ENCODE results near the gene EXOC2.

EXOC2 gene, protein sequence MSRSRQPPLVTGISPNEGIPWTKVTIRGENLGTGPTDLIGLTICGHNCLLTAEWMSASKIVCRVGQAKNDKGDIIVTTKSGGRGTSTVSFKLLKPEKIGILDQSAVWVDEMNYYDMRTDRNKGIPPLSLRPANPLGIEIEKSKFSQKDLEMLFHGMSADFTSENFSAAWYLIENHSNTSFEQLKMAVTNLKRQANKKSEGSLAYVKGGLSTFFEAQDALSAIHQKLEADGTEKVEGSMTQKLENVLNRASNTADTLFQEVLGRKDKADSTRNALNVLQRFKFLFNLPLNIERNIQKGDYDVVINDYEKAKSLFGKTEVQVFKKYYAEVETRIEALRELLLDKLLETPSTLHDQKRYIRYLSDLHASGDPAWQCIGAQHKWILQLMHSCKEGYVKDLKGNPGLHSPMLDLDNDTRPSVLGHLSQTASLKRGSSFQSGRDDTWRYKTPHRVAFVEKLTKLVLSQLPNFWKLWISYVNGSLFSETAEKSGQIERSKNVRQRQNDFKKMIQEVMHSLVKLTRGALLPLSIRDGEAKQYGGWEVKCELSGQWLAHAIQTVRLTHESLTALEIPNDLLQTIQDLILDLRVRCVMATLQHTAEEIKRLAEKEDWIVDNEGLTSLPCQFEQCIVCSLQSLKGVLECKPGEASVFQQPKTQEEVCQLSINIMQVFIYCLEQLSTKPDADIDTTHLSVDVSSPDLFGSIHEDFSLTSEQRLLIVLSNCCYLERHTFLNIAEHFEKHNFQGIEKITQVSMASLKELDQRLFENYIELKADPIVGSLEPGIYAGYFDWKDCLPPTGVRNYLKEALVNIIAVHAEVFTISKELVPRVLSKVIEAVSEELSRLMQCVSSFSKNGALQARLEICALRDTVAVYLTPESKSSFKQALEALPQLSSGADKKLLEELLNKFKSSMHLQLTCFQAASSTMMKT

DNA sequence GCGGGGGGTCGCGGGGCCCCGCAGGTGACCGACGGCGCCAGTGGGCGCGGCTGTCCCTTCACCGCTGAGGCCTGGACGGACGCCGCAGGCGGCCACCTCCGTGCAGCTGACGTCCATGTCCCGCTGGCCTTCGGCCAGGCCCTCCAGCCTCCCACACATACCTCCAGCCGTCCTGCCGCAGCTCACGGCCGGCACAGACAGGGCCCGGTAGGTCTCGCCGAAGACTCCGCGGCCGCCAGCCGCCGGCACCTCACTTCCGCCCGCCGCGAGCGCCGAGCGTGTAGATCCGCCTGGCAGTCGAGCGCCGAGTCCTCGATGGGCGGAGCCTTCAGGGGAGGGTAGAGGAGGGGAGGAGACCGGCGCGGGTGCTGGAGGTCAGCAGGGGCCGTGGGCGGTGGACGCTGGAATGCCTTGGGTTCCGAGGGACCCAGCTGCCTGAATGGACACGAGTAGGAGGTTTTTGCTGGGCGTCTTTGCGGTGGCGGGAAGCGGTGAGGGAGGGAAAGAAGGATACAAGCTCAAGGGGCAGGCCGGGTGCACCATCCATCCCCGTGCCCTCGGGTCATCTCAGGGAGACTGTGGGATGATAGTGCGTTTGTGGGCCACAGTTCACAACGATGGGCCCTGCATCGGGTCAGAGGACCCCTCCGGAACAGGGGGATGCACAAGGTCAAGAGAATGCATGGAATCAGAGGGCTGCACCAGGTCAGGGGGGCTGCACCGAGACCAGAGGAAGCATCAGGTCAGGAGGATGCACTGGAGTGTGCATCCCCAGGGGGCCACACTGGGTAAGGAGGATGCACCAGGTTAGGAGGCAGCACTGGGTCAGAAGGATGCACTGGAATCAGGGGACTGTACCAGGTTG, at the start of gene EXOC2:
TSS of gene EXOC2 (minus strand) at position 282 of the 865 bp plus-strand sequence. CDS start 55,321 bp downstream, outside the sequence.
- peak; percentile 22 to 85 (median 72) for DNase-seq

DNA sequence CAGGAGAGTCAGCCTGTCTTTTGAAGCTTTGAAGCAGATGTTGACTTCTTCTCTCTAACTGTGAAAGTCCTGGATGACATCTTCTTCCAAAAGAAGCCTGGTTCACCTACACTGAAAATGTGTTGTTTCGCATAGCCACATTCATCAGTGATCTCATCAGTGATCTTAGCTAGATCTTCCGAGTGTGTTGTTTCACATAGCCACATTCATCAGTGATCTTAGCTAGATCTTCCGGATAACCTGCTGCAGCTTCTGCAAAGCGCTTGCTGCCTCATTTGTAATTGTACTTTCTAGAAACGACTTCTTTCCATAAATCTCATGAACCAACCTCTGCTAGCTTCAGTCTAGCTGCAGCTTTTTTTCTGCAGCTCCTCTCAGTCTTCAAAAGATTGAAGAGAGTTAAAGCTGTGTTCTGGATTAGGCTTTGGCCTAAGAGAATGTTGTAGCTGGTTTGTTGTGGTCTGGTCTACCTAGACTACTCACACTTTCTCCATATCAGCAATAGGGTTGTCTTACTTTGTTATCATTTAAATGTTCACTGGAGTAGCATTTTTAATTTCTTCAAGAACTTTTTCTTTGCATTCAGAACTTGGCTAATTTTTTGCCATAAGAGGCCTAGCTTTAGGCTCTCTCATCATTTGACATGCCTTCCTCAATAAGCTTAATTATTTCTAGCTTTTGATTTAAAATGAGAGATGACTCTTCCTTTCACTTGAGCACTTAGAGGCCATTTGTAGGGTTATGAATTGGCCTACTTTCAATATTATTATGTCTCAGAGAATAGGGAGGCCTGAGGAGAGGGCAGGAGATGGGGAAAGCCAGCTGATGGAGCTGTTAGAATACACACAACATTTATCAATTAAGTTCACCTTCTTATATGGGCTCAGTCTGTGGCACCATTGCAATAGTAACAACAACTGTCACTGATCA, 48.7 kb upstream of the EXOC2 start:
- DNase-seq = no peak

DNA sequence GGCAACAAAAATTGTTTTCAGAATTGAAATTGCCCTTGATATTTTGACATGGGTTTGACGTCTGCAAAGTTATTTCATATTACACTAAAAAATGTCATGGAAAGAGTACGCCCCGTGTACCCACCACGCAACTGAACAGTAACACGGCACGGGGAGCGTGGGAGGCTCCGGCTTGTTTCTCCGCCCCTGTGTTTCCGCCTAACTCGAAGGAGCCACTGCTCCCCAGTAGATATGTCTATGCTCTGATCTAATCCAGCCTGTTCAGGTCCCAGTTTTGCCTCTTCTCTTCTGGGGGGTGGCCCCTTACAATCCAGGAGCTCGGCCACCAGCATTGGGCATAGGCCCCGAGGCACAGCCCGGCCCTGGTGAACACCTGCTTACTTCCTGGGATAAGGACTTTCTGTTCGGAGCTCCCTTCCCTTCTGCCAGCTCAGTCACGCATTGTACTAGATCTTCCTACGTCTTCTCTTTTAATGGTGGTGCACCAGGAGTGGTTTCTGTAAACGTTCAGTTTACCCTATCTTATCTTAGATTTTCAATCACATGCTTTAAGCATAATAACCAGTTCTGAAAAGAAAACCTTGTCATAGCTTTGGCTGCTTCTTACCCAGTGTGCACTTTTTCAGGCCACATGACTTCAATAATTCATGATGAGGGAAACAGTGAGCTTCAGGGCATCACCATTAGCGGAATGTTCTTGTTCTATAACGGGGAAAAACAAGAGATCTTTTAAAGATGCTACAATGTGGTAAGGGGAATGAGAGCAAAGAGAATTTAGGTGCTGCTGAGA, 43.9 kb upstream of the EXOC2 start:
- no peak for DNase-seq

DNA sequence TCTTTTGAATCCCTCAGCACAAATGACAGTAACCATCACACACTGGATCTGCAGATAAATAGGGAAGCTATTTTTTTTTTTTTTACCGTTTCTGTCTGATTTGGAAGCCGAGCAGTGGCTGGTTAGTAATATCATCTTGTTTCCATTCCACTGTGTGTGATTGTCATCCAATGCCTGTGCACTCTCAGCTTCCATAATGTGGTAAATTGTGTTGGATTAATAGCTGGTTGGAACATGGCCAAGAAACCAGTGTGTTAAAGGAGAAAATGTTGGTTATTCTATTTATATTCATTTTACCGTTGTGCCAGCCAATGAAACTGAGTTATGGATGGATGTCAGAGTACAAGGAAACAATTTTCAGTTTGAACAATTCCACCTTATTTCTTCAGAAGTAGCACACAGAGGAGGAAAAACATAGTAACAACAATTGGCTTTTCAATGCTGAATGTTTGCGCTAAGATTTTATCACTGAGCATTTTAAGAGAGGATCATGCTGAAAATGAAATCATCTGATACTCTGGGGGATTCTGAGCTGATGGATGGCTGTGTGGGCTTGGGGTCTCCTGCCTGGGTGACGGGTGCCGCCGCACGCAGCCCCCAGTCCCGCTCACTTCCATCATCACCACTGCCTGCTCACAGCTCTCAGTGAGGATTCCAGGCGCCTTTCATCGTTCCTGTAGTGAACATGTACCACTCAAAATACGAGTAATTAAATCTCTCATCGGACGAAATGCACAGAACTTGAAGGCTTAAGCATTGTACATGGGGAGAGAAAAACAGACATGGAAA, 40.7 kb upstream of the EXOC2 start:
- DNase-seq = no peak

DNA sequence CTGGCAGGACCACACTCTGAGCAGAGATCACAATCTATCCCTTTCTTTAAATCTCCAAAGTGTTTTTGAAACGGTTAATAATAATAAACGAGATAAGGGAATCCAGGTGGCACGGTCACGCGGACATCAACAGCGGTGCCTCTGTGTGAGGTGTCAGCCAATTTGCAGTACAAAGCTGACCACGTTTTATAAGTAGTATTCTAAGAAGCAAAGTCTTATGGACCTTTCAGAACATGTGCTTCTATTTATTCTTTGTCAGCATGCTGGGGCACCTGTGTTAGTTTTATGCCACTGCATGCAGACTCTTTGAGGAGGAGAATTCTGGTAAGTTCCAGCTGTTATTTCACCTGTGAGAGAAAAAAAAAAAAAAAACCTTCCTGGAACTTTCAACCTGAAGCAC, 39.0 kb upstream of the EXOC2 start:
- DNase-seq = no peak

DNA sequence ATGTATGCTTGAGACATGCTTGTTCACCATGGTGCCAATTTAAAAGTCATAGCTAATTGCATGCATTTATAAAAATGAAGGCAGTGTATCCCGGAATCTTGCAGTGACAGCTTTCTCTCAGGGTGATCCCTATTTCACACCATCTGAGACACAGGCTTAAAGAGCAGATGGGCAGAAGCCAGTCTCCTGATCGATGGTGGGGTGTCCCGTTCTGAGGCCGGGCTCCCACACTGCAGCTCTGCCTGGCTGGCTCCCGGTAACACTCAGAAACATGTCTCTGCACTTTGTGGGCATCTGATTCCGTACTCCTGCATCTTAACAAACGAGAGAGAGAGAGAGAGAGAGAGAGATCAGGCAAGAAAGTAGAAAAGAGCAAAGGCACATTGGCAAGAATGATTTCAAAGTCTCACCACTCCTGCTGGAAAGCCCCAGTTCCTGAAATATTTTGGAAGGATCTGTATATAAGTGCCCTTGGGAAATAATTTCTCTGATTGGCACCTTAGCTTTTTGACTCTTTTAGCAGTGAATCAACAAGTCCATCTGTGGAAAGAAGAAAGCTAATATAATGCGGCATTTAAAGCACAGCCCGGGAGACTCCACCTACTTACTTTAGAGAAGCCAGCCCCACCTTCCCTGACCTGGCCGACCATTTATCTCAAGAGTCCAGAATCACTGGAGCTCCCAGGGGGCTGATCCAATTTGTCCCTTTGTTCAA, 36.8 kb upstream of the EXOC2 start:
- DNase-seq = no peak

DNA sequence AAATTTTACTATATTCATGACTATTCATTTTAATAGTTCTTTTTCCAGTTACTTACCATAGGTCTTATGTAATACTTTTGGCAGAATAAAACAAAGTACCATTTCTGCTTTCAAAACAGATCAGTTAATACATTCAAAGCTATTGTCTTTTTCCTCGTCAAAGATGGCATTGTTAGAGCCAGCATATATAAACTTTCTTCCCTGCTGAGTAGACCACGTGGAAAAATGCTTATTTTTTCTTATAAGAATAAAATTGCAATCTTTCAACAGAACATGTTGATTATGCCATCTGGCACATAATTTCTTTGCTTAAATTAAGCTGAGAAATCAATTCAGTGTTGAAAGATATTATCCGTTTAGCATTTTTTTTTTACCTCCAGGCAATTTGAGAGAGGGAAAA, 34.9 kb upstream of the EXOC2 start:
- no peak for DNase-seq

DNA sequence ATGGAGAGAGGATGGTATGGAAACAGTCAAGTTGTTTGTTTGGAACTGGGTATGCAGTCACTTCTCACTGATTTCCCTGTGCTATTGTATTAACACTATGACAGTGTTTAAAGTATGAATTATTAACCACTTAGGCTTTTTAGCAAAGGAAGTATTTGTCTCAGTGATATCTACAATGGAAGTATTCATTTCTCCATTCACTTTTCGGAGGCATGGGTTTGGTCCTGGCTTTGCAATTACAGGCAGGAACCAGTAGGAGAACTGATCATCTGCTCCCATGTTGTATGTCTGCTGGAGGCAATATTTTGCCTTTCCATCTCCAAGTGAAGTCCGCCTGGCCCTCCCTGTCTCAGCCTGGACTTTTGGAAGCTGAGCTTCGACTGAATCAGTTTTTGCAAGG, 30.6 kb upstream of the EXOC2 start:
- DNase-seq = no peak

DNA sequence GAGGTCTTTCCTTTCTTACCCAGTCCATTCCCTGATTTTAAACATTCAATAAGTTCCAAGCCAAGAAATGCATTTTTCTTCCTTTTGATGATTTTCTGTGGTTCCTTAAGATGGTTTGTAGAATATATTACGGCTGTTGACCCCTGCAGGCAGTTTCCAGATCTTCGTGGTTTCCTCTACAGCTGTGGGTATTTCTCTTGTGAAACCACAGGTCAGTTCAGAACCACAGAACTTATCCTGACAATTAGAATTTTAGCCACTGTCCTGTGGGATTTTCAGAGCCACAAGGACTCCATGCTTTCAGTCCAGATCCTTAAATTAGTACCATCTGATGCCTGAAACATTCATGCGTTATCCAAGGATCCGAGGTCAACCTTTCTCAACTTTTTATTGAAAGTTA, 29.7 kb upstream of the EXOC2 start:
- no peak for DNase-seq

DNA sequence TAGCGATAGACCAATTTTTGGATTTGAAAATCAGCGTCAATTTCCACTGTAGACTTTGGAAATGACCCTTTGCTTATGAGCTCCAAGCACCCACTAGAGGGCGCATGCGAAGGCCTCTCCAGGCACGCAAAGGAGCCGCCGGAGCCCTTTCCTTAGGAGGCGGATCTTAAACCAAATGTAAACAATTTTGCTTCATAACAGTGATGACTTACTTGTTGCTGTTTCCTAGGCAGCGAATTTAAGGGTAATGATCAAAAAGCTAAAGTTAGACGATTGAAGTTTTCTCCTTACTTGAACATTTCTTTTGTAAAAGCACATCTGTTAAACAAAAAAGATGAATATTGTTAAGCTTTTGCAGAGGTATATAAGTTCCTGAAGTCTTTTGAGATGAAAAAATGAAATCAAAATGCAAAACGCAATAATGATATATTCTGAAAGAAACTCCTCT, 29.2 kb upstream of the EXOC2 start:
- peak in 8 of 14 donors; percentile 7 to 47 (median 13) for DNase-seq

DNA sequence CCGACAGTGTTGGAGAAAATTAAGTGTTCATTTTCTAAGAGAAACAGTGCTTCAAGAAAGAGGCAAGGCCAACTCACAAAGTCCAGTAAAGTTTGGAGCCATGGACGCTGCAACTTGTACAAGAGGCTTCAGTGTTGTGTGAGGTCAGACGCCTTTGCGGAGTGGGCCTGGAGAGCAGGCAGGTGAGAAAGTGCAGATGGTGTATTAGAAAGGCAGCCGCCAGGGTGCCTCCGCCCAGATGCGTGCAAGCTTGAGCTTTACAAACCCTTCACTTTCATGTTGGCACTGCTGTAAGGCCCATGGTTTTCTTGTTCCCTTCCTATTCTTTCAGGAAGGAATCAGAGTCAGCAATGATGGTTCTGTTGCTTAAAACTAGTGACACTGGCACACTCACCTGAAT, 25.4 kb upstream of the EXOC2 start:
- DNase-seq = no peak

DNA sequence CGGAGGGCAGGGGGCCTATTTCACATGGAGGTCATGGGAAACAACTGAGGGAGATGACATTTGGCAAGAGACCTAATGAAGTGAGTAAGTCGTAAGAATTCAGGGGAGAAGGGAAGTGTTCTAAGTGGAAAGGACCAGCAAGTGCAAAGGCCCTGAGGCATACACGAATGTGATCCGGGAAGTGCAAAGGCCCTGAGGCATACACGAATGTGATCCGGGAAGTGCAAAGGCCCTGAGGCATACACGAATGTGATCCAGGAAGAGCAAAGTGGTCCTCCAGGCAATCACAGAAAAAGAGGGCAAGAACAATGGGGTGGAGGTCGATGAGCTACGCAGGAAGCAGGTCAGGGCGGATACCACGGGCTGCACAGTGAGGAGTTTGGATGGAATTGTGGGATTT, 24.2 kb upstream of the EXOC2 start:
- DNase-seq = no peak

DNA sequence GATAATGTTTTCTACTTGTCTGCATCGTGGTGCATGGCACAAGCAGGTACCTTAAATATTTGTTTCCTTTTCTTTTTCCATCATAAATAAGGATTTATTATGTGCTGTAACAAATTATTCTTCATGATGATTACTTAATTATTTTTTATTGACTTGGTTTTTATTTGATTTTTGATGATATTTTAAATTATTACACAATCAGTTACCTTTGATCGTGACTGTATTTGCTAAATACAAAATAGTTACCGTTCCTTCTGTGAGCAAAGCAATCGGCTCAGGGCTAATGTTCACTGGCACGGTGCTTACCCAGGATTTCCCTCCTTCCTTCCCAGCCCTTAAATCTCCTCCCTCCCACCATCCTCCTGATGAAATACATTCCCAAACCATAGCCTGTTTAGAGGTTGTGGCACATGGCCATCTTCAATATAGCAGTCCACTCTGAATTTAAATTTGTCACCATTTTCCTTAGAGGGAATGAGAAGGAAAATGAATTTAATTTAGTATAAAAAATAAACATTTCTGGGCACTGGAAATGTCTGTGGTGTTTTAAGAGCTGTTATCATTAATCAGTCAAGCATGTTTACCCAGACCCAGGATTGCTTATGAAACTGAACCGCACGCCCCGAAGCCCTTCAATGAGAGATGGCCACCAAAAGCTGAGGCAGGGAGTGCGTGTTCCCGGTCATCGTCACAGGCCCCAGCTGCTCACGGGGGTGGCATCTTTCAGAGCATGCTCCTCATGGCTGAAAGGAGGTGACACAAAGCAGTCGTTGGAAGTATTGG, 23.0 kb upstream of the EXOC2 start:
- no peak for DNase-seq

DNA sequence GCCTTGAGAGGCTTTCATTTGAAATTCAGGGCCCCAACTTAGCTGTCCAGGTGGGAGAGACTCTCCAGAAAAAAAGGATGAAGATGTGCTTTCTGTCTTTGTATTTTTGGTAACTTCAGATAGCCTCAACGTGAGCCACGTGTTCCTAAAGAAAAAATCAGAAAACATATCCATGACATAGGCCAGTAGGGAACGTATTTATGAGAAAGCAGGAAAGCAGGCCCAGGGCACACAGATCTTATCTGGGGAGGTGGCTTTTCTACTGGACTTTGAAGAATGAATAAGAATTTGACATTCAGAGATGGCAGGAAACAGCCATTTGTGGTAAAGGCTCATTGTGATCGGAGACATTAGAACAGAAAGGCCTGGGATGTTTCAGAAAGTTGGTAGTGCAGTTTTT, 21.2 kb upstream of the EXOC2 start:
- no peak for DNase-seq

DNA sequence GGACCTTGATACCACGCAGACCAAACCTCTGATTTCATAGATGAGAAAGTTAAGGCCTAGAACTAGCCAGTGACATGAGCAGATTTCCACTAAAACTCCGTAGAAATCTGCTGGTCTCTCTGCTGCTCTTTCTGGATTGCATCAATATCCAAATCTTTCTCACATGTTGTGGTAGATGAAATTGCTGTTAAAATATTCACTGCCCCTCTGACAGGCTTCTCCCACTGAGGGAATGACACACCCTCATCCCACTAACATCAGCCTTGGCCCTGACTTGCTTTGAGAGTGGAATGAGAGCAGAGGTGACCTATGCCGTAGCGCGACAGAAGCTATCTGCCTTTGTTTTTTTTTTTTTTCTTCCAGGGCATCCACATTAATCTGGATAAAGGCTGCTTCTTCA, 20.4 kb upstream of the EXOC2 start:
- no peak for DNase-seq

DNA sequence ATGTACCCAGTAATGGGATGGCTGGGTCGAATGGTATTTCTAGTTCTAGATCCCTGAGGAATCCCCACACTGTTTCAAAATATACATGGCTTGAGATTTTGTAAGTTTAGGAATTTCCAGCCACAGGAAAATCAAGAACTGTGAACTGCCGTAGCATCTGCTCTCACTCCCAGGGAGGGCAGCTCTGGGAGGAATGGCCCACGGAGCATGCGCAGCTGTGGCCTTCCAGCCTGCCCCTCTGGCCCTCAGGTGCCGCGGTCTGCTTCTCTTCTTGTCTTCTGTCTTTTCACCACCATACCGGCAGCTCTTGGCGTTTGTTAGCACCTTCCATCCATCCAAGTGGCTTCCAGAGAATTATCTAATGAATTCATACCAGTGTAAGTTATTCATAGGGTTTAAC, 19.9 kb upstream of the EXOC2 start:
- DNase-seq = no peak

DNA sequence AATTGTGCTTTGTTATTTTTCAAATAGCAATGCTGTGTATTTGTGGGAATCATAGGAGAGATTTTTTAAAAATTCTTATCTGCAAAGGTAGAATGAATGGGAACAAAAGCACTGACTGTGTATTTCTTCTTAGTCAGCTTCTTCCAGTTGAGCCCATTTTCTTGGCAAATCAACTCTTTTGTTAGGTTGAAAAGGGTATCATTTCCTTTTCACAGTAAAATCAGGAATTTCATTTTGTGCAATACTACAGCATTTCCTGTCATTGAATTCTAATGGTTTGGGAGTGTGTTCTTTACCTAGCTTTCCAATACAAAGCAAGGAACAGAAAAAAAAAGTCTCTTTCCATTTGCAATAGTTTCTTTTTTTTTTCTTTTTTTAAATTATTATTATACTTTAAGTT, 19.0 kb upstream of the EXOC2 start:
- no peak for DNase-seq

Data from C1 segment of cervical spinal cord (tissue), 14 donors.